Hepatocyte (in vitro differentiated cells): ENCODE results near the gene CHAC1. TPM values are rescaled to one million over a fixed set of nuclear protein-coding genes. Genes with fewer than 3 reads are reported as not detected.

Experiments
- DNase-seq: peaks from one replicate; pipeline ENCODE4 v3.0.0-alpha.2; 2016; ENCODE audit warnings: low spot score
- H2AFZ ChIP-seq: fragments of 200-600 bp; sonication (generic); 2 replicates; pipeline ENCODE4 v1.6.0; 2016; ENCODE audit warnings: antibody characterized with exemption, mild to moderate bottlenecking
- H3K27ac ChIP-seq: fragments of 200-600 bp; sonication (generic); 2 replicates; pipeline ENCODE4 v1.5.1; 2016; ENCODE audit warnings: mild to moderate bottlenecking
- H3K27me3 ChIP-seq: fragments of 200-600 bp; sonication (generic); 2 replicates; pipeline ENCODE4 v1.6.1; 2016
- H3K36me3 ChIP-seq: fragments of 200-600 bp; sonication (generic); replicated peaks from 2 replicates; pipeline ENCODE4 v1.5.1; 2016; ENCODE audit warnings: low read depth; ENCODE audit not compliant: insufficient read depth
- H3K4me1 ChIP-seq: fragments of 200-600 bp; sonication (generic); 2 replicates; pipeline ENCODE4 v1.5.1; 2016; ENCODE audit warnings: mild to moderate bottlenecking, moderate library complexity; ENCODE audit not compliant: insufficient read depth
- H3K4me2 ChIP-seq: fragments of 200-600 bp; sonication (generic); 2 replicates; pipeline ENCODE4 v1.6.0; 2016
- H3K4me3 ChIP-seq: fragments of 200-600 bp; sonication (generic); 2 replicates; pipeline ENCODE4 v1.5.1; 2016; ENCODE audit warnings: mild to moderate bottlenecking
- H3K79me2 ChIP-seq: fragments of 200-600 bp; sonication (generic); 2 replicates; pipeline ENCODE4 v1.6.0; 2017; ENCODE audit warnings: mild to moderate bottlenecking
- H3K9me2 ChIP-seq: fragments of 200-600 bp; sonication (generic); replicated peaks from 2 replicates; pipeline ENCODE4 v1.6.0; 2017; ENCODE audit warnings: mild to moderate bottlenecking; ENCODE audit not compliant: insufficient read depth
- H3K9me3 ChIP-seq: fragments of 200-600 bp; sonication (generic); 2 replicates; pipeline ENCODE4 v1.5.1; 2016; ENCODE audit warnings: low read depth, mild to moderate bottlenecking
- H4K20me1 ChIP-seq: fragments of 200-600 bp; sonication (generic); 2 replicates; pipeline ENCODE4 v1.6.0; 2016; ENCODE audit warnings: mild to moderate bottlenecking; ENCODE audit not compliant: insufficient read depth, poor library complexity, severe bottlenecking
- CTCF ChIP-seq: fragments of 200-600 bp; sonication (generic); IDR thresholded peaks from 2 replicates; pipeline ENCODE4 v1.5.1; 2016; ENCODE audit warnings: antibody characterized with exemption, mild to moderate bottlenecking; ENCODE audit not compliant: poor library complexity
- EZH2 ChIP-seq: fragments of 200-600 bp; sonication (generic); IDR thresholded peaks from 2 replicates; pipeline ENCODE4 v1.6.1; 2016; ENCODE audit warnings: antibody characterized with exemption, mild to moderate bottlenecking, borderline replicate concordance
- EZH2phosphoT487 ChIP-seq: fragments of 200-600 bp; sonication (generic); IDR thresholded peaks from one replicate; pipeline ENCODE4 v1.6.1; 2018; ENCODE audit warnings: antibody characterized with exemption, mild to moderate bottlenecking, low read depth, moderate library complexity; ENCODE audit not compliant: unreplicated experiment, severe bottlenecking
- WGBS: methylation state at CpG from one replicate; pipeline ENCODE4 v1.1.6; 2016; ENCODE audit warnings: low lambda C conversion rate; ENCODE audit errors: missing lambda C conversion rate; 5-methylcytosine and 5-hydroxymethylcytosine counted together
- polyA plus RNA-seq: library from polyadenylated mRNA; unstranded; fragments of >200 nt; fragmentation: Nextera tagmentation; extraction: Ambion mirVana; gene quantifications from 2 replicates; pipeline ENCODE4 v1.2.1, GENCODE V29; 2016
- total RNA-seq: library from RNA; depleted of rRNA; stranded (reverse); fragments of >200 nt; gene quantifications from 2 replicates; pipeline ENCODE4 v1.2.3, GENCODE V29; 2014

The CHAC1 gene
- total and polyA plus RNA-seq, 2 experiments from 2014 or later: 16.2 to 22.1 TPM

DNA sequence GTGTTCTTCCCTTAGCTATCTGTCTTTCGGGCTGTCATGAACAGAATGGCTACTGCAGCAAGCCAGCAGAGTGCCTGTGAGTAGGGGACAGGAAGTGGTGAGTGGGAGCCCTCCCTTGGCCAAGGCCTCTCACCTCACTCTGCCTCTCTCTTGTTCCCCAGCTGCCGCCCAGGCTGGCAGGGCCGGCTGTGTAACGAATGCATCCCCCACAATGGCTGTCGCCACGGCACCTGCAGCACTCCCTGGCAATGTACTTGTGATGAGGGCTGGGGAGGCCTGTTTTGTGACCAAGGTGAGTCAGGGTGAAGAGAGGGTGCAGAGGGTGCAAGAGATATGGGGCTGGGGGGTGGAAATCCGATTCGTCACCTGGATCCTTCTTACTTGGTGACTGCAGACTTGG is 21.1 kb upstream of the CHAC1 start:
- H4K20me1 ChIP-seq: peaks cover 3% of the 10 kb centered on the region
- H3K9me3 ChIP-seq: no peaks in the 10 kb centered on the region
- peak overlapping the region; percentile 85 for H3K27ac ChIP-seq
- H3K4me1 ChIP-seq: peaks cover 58% of the 10 kb centered on the region
- peak overlapping the region; percentile 99 for H3K4me2 ChIP-seq
- peaks cover 24% of the 10 kb centered on the region for H3K27me3 ChIP-seq
- H2AFZ ChIP-seq: no peak overlapping the region
- H3K79me2 ChIP-seq: no peaks in the 10 kb centered on the region
- H3K4me3 ChIP-seq: no peak overlapping the region
- H3K36me3 ChIP-seq: no peaks in the 10 kb centered on the region
- DNase-seq: no peak
- no peaks in the 10 kb centered on the region for H3K9me2 ChIP-seq
- 65% methylated on average over 8 of the region's 8 CpGs for WGBS
- TF ChIP-seq EZH2phosphoT487 (no peak), CTCF (no peak), EZH2 (no peak)

DNA sequence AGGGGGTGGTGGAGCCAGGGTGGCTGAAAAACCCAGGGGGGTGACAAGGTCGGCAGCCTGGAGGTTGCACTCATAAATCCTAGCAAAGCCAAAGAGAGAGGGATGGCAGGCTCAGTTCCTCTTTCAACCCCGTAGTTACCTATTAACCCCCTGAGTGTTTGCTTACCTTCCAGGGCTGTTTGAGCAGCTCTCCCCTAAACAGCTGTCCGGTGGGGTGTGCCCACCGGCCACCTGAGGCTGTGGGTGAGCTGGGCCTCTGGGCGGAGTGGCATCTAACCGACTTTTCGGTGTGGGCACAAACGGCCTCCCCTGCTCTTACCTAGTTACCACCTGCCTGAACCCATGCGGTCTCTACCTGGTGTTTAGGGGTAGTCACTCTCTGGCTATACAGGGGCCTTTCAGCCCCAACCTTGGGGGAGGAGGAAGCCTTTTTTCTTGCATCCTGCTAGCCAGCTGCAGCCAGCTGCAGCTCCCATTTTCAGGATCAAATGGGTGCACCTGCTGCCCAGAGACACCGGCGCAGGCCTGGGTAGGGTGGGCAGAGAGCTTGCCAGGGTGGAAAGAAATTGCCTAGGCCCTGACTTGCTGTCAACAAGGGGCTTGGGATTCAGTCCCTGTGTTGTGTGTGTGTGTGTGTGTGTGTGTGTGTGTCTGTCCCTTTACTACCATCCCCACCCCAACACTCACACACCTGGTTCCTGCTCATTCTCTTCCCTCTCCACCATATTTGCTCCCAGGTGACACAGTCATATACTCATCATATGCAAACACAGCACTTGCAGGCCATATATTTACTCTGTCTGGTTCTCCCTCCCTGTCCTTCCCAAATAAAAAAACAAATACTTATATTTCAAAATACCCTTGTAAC is 20.4 kb upstream of the CHAC1 start:
- DNase-seq: no peak
- Histone ChIP-seq H2AFZ (no peak overlapping the region), H3K4me3 (no peak overlapping the region)

GRCh38 chr15:40933517-40933902 is 19.8 kb upstream of the CHAC1 start:
- Histone ChIP-seq H3K9me2 (no peaks in the 10 kb centered on the region), H3K4me2 (peak overlapping the region; percentile 99), H3K9me3 (no peaks in the 10 kb centered on the region), H3K36me3 (no peaks in the 10 kb centered on the region), H3K27me3 (peaks cover 11% of the 10 kb centered on the region), H3K79me2 (no peaks in the 10 kb centered on the region), H3K4me3 (no peak overlapping the region), H3K27ac (peak overlapping the region; percentile 85), H2AFZ (no peak overlapping the region), H4K20me1 (no peaks in the 10 kb centered on the region), H3K4me1 (peaks cover 48% of the 10 kb centered on the region)
- 45% methylated on average over 3 of the region's 3 CpGs for WGBS
- DNase-seq: no peak
- TF ChIP-seq CTCF (no peak), EZH2phosphoT487 (no peak), EZH2 (no peak)

More for the DNA sequence above, 20.4 kb upstream of the CHAC1 start:
- H4K20me1 ChIP-seq: no peaks in the 10 kb centered on the region
- WGBS: 55% methylated on average over 11 of the region's 11 CpGs
- H3K4me2 ChIP-seq: peak overlapping the region; percentile 99
- H3K27ac ChIP-seq: peak overlapping the region; percentile 85
- TF ChIP-seq EZH2 (no peak), CTCF (no peak), EZH2phosphoT487 (no peak)
- peaks cover 54% of the 10 kb centered on the region for H3K4me1 ChIP-seq
- H3K79me2 ChIP-seq: no peaks in the 10 kb centered on the region
- H3K36me3 ChIP-seq: no peaks in the 10 kb centered on the region
- peaks cover 17% of the 10 kb centered on the region for H3K27me3 ChIP-seq
- no peaks in the 10 kb centered on the region for H3K9me2 ChIP-seq
- no peaks in the 10 kb centered on the region for H3K9me3 ChIP-seq
